Hepatocyte (in vitro differentiated cells): Measurements from ENCODE around the gene LGALS3BP. TPM values are rescaled to one million over a fixed set of nuclear protein-coding genes. Genes with fewer than 3 reads are reported as not detected.

Source experiments
- DNase-seq: peaks from one replicate; pipeline ENCODE4 v3.0.0-alpha.2; 2016; ENCODE audit warnings: low spot score
- H2AFZ ChIP-seq: fragments of 200-600 bp; sonication (generic); 2 replicates; pipeline ENCODE4 v1.6.0; 2016; ENCODE audit warnings: antibody characterized with exemption, mild to moderate bottlenecking
- H3K27ac ChIP-seq: fragments of 200-600 bp; sonication (generic); 2 replicates; pipeline ENCODE4 v1.5.1; 2016; ENCODE audit warnings: mild to moderate bottlenecking
- H3K27me3 ChIP-seq: fragments of 200-600 bp; sonication (generic); 2 replicates; pipeline ENCODE4 v1.6.1; 2016
- H3K36me3 ChIP-seq: fragments of 200-600 bp; sonication (generic); replicated peaks from 2 replicates; pipeline ENCODE4 v1.5.1; 2016; ENCODE audit warnings: low read depth; ENCODE audit not compliant: insufficient read depth
- H3K4me1 ChIP-seq: fragments of 200-600 bp; sonication (generic); 2 replicates; pipeline ENCODE4 v1.5.1; 2016; ENCODE audit warnings: mild to moderate bottlenecking, moderate library complexity; ENCODE audit not compliant: insufficient read depth
- H3K4me2 ChIP-seq: fragments of 200-600 bp; sonication (generic); 2 replicates; pipeline ENCODE4 v1.6.0; 2016
- H3K4me3 ChIP-seq: fragments of 200-600 bp; sonication (generic); 2 replicates; pipeline ENCODE4 v1.5.1; 2016; ENCODE audit warnings: mild to moderate bottlenecking
- H3K79me2 ChIP-seq: fragments of 200-600 bp; sonication (generic); 2 replicates; pipeline ENCODE4 v1.6.0; 2017; ENCODE audit warnings: mild to moderate bottlenecking
- H3K9me2 ChIP-seq: fragments of 200-600 bp; sonication (generic); replicated peaks from 2 replicates; pipeline ENCODE4 v1.6.0; 2017; ENCODE audit warnings: mild to moderate bottlenecking; ENCODE audit not compliant: insufficient read depth
- H3K9me3 ChIP-seq: fragments of 200-600 bp; sonication (generic); 2 replicates; pipeline ENCODE4 v1.5.1; 2016; ENCODE audit warnings: low read depth, mild to moderate bottlenecking
- H4K20me1 ChIP-seq: fragments of 200-600 bp; sonication (generic); 2 replicates; pipeline ENCODE4 v1.6.0; 2016; ENCODE audit warnings: mild to moderate bottlenecking; ENCODE audit not compliant: insufficient read depth, poor library complexity, severe bottlenecking
- CTCF ChIP-seq: fragments of 200-600 bp; sonication (generic); IDR thresholded peaks from 2 replicates; pipeline ENCODE4 v1.5.1; 2016; ENCODE audit warnings: antibody characterized with exemption, mild to moderate bottlenecking; ENCODE audit not compliant: poor library complexity
- EZH2 ChIP-seq: fragments of 200-600 bp; sonication (generic); IDR thresholded peaks from 2 replicates; pipeline ENCODE4 v1.6.1; 2016; ENCODE audit warnings: antibody characterized with exemption, mild to moderate bottlenecking, borderline replicate concordance
- EZH2phosphoT487 ChIP-seq: fragments of 200-600 bp; sonication (generic); IDR thresholded peaks from one replicate; pipeline ENCODE4 v1.6.1; 2018; ENCODE audit warnings: antibody characterized with exemption, mild to moderate bottlenecking, low read depth, moderate library complexity; ENCODE audit not compliant: unreplicated experiment, severe bottlenecking
- WGBS: methylation state at CpG from one replicate; pipeline ENCODE4 v1.1.6; 2016; ENCODE audit warnings: low lambda C conversion rate; ENCODE audit errors: missing lambda C conversion rate; 5-methylcytosine and 5-hydroxymethylcytosine counted together
- polyA plus RNA-seq: library from polyadenylated mRNA; unstranded; fragments of >200 nt; fragmentation: Nextera tagmentation; extraction: Ambion mirVana; gene quantifications from 2 replicates; pipeline ENCODE4 v1.2.1, GENCODE V29; 2016
- total RNA-seq: library from RNA; depleted of rRNA; stranded (reverse); fragments of >200 nt; gene quantifications from 2 replicates; pipeline ENCODE4 v1.2.3, GENCODE V29; 2014

LGALS3BP gene
- total and polyA plus RNA-seq, 2 experiments from 2014 or later = 305 to 787 TPM

- Histone ChIP-seq H3K27me3 (no peaks in the 10 kb centered on the region), H3K27ac (no peak overlapping the region), H3K36me3 (no peaks in the 10 kb centered on the region), H3K9me2 (no peaks in the 10 kb centered on the region), H2AFZ (no peak overlapping the region), H3K4me3 (no peak overlapping the region), H3K4me1 (peaks cover 9% of the 10 kb centered on the region), H3K9me3 (no peaks in the 10 kb centered on the region), H3K79me2 (peaks cover 39% of the 10 kb centered on the region), H4K20me1 (peaks cover 14% of the 10 kb centered on the region), H3K4me2 (no peak overlapping the region)
- 93% methylated on average over 28 of the region's 28 CpGs for WGBS
- no peak for DNase-seq
- TF ChIP-seq CTCF = no peak
- TF ChIP-seq EZH2 = no peak
- TF ChIP-seq EZH2phosphoT487 = no peak
These were observed 18.8 kb upstream of the LGALS3BP start for GRCh38 chr17:78998311-78999055.

- H3K9me2 ChIP-seq = no peaks in the 10 kb centered on the region
- H3K27ac ChIP-seq = no peak overlapping the region
- no peak overlapping the region for H3K4me3 ChIP-seq
- H3K27me3 ChIP-seq = no peaks in the 10 kb centered on the region
- no peak for TF ChIP-seq EZH2
- TF ChIP-seq EZH2phosphoT487 = no peak
- TF ChIP-seq CTCF = no peak
- DNase-seq = no peak
- H3K4me1 ChIP-seq = peaks cover 9% of the 10 kb centered on the region
- no peak overlapping the region for H2AFZ ChIP-seq
- no peak overlapping the region for H3K4me2 ChIP-seq
- H4K20me1 ChIP-seq = peaks cover 15% of the 10 kb centered on the region
- WGBS = 93% methylated on average over 6 of the region's 6 CpGs
- no peaks in the 10 kb centered on the region for H3K9me3 ChIP-seq
- H3K36me3 ChIP-seq = no peaks in the 10 kb centered on the region
- H3K79me2 ChIP-seq = peaks cover 33% of the 10 kb centered on the region
These were observed 18.2 kb upstream of the LGALS3BP start for GRCh38 chr17:78997881-78998280.

GRCh38 chr17:78997231-78997741, 17.6 kb upstream of the LGALS3BP start:
- no peaks in the 10 kb centered on the region for H3K27me3 ChIP-seq
- no peak overlapping the region for H3K4me3 ChIP-seq
- no peak overlapping the region for H3K4me2 ChIP-seq
- H3K27ac ChIP-seq = no peak overlapping the region
- peaks cover 15% of the 10 kb centered on the region for H4K20me1 ChIP-seq
- no peak for TF ChIP-seq EZH2phosphoT487
- TF ChIP-seq EZH2 = no peak
- no peak for TF ChIP-seq CTCF
- H3K36me3 ChIP-seq = no peaks in the 10 kb centered on the region
- H2AFZ ChIP-seq = no peak overlapping the region
- H3K4me1 ChIP-seq = peaks cover 9% of the 10 kb centered on the region
- H3K9me2 ChIP-seq = no peaks in the 10 kb centered on the region
- DNase-seq = no peak
- 97% methylated on average over 19 of the region's 27 CpGs for WGBS
- H3K9me3 ChIP-seq = no peaks in the 10 kb centered on the region
- H3K79me2 ChIP-seq = peaks cover 27% of the 10 kb centered on the region
